HG03196 (cell line): ENCODE data around the gene FZD7.

Source experiments
- ATAC-seq: cut with Tn5 transposase; IDR thresholded peaks from one replicate; pipeline ENCODE4 v1.9.1; 2021; ENCODE audit not compliant: unreplicated experiment

The FZD7 gene

DNA sequence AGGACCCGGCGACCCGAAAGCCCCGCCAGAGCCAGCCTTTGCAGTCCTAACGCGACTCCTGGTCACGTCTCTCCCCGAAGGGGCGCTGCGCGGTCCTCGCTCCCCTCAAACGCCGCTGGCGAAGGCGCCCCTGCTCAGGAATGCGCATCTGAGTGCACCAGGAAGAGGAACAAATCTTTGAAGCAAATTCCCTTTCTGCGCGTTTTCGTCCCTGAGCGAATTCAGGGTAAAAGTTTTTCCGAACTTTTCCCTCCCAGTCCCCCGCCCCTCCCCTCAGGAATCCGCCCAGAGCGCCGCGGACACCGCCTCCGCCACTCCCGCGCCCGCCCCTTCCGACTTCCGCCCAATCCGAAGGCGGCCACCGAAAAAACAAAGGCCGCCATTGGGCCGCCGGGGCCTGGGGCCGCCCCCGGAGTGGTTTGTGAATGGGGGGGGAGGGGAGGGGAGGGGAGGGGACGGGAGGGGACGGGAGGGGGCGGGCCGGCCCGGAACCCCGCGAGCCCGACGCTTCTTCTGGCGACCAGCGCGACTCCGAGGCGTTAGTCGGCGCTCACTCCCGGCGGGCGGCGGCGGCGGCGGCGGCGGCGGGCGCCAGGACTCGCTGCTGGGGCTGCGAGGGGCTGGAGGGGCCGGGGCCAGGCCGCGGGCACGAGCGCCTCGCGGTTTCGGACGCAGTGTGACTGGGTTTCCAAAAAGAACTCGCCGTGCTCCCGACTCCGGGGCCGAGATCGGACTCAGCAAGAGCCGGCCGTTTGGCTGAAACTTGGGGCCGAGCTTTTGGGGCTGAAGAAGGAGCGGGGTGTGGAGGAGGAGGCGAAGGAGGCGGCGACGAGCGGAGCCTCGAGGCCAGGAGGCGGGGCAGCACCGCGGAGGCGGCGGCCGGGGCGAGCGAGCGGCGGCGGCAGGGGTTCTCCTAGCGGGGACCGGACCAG is at the start of gene FZD7:
Gene FZD7 (plus strand): TSS at position 539 of the 932 bp plus-strand sequence. CDS start 793 bp downstream, outside the sequence.
- peak; percentile 79 for ATAC-seq

DNA sequence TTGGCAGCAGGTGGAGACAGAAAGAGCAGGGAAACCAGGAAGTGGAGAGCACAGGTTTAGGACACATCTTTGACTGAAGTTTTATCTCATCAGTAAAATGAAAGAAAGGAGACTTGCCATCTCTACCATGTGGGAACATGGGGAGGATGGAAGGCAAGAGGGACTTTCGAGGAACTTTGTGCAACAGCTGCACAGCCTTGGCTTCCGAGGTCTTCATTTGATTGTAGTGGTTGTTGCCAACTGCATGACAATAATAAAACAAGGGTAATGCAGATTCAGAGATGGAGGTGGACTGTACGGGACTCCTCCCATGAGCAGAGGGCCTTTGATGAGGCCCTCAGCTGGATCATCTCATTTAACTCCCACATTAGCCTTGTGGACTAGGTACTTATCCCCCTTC is 49.3 kb upstream of the FZD7 start:
- ATAC-seq, result no peak

DNA sequence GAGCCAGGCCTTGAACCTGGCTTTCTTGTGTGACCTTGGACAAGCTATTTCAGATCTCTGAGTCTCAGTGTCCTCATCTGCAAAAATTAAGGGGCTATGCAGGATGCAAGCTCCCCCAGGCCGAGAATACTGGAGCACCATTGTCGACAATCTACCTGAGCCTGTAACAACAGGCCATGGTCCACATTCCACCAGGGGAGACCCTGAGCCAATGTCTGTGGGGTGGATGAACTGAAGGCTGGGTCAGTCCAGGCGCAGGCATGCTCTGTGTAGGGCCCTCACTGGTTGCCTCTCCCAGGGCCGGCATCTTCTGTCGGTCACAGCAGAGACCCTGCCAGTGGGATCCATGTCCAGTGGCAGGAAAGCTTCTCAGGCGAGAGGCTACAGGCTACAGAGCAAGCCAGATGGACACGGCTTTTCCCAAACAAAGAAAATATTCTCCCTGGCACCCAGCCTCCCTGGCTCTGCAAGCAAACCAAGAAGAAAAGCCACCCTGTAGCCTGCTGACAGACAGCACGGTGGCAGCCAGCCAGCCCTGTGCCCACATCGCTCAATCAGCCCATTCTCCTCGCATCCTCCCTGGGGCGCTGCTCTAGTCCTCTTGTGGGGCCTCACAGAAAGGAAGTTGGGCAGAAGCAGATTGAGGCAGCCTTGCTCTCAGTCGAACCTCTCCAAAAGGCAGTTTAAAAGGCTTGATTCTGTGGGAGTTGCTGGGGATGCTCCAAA is 48.7 kb upstream of the FZD7 start:
- no peak for ATAC-seq

DNA sequence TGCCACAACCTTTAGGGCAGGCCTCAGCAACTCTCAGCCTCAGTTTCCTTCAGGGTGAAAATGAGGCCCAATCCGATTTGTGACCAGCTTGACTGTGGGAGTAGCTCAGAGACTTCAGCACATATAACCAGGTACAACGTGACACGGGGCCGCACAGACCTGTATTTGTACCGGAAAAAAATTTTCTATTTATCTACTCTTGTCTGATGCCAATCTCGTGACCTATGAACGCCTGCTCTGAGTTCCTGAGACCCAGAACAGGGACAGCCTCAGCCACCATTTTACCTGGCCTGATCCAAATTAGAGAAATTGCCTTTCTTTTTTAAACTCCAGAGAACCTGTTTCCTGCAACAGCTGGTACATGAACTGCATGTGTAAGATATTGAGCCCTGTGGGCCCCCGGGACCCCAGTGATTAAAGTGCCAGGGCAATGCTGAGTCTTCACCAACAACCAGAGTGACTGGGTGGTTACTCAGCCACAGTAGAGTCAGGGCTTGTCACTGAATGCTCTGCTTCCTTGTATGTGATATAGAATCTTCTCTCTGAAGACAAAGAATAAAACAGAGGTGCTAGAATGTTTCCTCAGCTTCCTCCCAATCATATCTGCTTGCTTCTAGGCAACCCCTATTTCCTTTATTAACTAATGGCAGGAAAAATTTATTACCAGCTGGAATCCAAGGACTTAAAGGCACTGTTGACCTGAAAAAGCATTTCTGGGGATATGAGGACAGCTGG is 47.8 kb upstream of the FZD7 start:
- ATAC-seq, result no peak

DNA sequence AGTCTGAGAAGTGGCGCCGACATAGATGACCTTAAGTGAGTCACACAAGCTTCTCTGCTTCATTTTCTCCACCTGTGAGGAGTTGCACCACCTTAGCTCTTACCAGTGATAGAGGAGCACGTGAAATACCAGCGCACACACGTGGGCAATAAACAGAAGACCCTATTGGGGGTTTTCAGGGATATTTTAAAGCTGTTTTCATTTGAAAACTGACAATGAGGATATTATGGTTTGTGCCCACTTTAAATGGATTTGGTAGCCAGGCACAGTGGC is 47.3 kb upstream of the FZD7 start:
- ATAC-seq, result no peak

DNA sequence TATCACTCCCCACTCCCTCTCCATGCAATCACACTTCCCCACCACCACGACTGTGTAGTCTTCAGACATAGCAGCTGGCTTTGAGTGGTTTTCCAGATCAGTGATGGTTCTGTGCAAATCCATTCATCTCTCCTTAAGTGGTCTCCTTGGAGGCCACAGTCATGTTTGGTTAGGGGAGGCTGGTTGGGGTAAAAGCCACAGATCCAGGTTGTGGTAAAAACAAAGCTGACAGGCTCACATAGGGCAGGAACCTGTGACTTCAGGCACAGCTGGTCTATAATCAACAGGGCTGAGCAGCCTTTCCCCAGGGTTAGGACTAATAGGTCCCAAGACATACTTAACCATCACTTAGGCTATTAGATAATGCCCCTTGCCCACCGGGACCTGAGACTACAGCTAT is 46.2 kb upstream of the FZD7 start:
- ATAC-seq, result no peak

DNA sequence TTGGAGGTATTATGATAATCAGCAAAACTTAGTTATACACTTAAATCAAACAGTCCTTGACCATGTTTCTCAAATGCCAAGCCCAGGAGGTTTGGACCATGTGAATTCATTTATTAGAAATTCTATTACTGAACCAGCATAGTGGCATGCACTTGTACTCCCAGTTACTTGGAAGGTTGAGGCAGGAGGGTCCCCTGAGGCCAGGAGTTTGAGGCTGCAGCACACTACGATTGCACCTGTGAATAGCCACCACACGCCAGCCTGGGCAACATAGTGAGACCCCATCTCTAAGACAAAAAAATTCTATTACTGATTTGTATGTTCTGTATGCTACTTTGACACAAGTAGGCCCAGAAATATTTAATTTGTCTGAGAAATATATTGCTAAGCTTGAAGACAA is 43.6 kb upstream of the FZD7 start:
- ATAC-seq, result no peak

DNA sequence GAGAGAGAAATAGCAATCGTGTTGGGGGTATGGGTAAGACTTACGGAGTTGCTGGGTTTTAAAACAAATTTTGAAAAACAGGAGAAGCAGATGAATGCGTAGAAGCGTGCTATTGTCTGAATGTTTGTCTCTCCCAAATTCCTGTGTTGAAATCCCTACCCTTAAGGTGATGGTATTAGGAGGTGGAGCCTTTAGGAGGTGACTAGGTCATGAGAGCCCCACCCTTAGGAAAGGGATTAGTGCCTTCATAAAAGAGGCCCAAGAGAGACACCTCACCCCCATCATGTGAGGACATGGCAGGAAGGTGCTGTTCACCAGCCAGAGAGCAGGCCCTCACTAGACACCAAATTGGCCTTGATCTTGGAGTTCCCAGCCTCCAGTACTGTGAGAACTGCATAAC is 40.7 kb upstream of the FZD7 start:
- ATAC-seq, result no peak

DNA sequence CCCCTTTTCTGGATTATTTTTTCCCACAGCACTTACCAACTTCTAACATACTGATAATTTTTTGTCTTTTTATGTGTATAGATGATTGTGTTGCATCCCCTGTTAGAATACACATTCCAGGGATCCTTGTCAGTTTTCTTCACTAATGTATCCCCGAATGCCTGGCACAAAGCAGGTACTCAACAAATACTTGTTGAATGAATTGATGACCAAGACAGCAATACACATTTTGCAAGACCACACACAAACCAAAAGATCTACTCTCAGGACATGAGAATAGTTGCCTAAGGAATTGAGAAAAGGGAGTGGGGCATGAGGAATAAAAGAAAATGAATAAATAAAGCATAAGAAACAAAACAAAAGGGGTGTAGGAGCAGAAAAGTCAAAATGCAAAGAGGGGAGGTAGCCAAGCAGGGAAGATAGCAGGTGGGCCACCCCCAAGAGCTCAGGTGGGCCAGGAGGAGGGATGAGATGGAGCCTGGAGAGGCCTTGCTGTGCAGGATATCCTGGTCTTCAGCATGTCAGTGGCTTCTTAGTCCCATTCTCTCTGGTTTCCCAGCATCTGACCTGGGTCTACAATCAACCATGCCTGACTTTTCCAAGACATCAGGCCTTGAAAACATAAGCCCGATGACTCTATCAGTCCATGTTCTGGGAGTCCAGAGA is 38.5 kb upstream of the FZD7 start:
- no peak for ATAC-seq

DNA sequence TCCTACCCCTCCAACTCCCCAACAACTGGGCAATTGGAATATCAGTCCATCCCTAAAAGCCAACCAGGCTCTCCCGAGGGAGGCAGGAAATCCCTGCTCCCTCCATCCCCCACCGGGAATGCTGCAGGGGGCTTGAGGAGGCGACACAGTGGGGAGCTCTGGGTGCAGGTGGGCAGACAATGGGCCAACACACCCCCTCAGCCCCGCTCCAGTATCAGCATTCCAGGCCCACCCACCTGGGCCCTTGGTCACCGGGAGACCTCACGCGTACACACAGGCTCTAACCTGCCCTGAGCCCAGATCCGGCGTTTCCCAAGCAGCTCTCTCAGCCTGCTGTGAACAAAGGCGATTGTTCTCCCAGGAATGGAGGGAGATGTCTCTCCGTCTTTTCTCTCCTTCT is 37.6 kb upstream of the FZD7 start:
- no peak for ATAC-seq

DNA sequence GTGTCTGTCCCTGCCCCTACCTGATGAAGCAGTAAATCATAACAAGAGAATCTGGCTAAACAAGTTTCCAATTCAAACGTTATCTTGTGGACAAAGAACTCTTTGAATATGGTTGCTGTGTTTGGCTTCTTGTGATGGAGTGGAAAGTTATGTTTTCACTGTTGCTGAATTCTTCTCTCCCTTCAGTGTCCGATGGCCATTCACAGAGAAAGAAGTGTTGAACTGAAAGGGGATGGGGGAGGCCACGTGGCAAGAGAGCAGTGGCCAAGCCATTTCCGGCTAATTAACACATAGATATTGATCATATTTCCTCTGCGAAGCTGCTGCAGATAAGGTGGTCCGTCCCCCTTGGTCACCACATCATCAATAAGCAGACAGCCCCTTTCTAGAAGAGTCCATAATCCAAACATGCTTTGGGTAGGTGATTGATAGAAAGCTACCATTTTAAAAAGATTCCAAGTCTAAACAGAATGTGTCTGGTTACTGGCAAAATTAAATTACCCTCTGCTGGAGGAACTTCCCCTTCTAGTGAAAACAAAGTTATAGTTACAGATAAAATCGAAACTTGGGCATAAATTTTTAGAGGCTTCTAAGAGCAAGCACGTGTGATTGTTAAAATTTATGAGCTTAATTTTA is 36.9 kb upstream of the FZD7 start:
- ATAC-seq, result no peak

DNA sequence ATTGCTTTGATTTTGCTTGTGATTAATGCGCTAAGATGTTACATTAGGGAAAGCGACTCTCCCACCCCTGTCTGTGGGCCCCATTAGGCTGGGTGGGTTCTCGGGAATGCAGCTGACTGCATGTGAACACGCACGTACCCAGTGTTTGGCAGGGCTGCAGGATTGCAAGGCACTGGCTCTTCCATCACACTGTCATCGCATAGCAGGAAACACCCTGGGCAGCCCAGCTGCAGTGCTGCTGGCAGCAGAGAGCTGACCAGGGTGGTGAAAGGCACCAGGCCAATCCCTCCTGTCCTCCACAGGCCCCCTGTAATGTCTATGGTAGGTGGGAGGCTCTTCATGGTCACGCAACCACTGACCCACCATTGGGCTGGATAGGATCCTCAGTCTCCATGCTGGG is 34.4 kb upstream of the FZD7 start:
- ATAC-seq, result no peak

DNA sequence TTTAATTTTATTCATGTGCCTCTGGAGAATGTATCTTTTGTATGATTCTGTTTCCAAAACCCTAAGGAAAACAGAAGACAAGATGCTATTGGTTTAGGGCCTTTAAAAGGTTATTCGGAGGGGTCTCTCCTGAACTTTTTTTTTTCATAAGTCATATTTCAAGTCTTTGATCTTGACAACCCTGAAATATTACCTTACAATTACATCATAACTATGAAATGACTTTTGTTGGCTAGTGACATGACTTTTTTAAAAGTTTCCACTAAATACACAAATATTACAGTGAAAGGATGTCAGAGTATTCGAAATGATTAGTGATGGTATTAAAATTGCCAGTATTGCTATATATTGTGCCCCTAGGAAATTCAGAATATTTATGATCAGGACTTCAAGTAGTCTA is 31.8 kb upstream of the FZD7 start:
- ATAC-seq, result no peak

DNA sequence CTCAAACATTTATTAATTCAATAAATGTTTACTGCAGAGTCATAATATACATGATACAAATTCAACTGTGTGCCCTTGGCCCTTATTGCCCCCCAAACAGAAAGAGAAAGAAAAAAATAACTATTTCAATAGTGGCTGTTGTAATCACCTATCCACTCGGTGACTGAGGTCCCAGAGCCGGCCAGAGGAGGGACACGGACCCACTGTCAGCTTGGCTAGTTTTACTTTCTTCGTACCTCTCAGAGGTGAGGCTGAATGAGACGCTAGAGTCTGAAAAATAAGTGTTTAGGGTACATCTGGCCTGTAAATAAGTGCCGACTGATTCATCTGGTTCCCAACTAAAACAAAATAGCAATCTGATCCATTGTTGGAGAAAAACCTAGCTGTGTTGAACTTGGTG is 31.3 kb upstream of the FZD7 start:
- ATAC-seq, result no peak

DNA sequence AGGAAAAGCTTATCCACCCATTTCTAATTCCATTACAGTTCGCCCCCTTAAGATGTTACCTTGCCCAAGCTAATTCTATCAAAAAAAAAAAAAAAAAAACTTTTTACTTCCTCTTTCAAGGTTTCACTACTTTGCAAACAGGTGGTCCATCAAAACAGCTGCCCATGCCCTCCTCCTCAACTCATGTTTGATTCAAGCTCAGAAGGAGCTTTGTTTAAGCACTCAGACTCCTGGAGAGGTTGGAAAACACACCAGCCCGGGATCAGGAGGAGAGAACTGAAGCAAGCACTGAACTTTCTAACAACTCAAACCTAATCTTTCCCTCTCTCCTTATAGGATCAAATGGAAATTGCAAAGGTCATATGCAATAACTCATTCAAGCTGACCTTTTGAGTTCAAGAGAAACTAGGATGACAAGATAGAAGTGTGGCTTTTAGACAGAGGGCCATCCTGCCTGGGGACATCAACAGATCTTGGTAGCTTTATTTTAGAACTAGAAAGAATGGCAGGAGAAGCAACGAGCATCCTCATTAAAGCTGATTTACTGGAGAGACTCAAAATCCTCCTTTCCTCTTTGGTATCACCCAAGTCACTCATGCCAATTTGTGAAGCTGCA is 28.3 kb upstream of the FZD7 start:
- no peak for ATAC-seq

DNA sequence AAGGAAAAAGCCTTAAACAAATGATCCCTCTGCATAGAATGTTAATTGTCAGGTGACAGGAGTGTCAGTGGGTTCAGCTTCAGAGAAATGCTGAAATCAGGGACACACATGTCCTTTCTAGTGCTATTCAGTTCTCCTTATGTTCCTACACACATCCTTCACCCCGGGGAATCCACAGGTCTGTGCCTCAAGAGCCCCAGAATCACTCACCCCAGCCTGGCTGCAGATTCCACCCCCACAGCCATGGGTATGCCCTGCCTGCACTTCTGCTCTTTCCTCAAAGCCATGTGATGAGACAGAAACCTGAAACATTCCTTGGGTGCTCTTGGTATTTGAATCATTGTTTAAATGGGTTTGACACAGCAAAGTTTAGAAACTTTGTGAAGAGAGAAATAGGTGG is 27.4 kb upstream of the FZD7 start:
- ATAC-seq, result no peak

DNA sequence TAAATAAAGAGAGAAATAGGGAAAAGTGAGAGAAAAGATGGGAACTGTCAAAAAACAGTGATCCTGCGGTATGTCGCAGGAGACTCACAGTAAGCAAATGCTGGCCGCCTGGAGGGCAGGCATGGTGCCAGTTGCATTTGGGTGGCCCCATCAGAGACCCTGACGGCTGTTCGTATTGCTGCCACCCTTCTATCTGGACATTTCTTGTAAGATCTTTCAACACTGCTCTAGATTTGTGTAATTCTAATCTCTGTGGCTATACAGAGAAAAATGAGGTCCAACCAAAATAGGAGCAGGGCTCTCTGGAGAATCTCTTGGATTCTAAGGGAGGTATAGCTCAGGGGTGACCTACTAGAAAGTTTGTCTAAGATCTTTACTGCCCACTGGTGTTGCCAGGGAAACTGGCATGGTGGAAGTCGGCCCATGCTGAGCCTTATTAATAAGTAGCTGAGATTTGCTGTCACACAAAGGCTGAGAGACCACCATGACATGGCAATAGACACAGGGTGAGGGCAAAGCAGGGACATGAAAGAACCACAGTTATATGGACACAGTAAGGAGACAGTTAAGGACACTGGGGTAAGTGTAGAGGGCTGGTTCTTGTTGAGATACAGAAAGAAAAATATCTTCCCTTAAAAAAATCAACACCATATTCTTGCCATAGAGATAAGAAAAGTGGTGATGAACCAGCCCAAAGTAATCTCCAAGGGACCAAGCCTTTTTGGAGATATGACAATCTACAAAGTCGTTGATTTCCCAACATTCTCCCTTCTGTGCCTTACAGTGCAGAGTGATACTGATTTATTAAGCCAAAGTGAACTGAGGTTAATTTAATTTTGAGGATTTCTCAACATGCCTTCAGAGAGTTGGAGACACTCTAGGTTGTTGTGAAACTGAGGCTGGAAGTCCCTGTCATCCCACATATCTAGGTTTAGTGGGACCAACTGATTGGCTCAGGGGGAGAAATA is 26.4 kb upstream of the FZD7 start:
- no peak for ATAC-seq

DNA sequence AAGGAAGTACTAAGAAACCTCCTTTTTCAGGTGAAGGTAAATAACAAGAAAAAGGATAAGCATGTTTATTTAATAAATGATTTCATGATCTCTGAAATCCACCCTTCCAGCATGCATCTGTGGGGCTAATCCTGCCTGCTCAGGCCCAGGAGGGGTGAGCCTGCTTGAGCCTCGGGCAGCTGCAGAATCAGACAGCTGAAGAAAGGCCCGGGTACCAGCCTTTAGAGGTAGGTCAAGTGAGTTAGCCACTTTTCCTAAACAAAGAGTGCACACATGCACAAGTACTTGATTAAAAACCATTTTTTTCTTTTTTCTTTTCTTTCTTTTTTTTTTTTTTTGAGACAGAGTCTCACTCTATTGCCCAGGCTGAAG is 25.7 kb upstream of the FZD7 start:
- ATAC-seq, result no peak

DNA sequence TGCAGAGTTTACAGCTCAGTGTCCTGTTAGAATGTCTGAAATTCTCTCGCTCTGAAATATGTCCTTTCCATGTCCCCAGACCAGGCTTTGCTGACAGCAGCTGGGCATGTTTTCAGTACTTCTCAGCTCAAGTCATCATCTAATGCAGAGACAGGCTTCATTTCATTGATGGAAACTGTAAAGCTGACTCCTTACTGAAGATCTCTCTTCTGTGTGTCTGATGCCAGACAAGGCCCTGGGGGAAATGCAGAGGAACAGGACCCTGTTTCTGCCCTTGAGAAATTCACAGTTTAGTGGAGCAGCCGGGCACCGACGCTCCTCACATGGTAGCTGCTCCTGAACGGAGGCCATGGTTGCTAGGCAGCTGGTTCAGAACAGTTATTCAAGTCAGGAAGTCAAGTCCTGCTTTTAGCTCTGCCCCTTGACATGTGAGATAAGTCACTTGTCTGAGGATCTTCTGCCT is 24.6 kb upstream of the FZD7 start:
- no peak for ATAC-seq
